Ascending aorta (tissue), 2 donors: ENCODE results near the gene AKNA. TPM values are rescaled to one million over a fixed set of nuclear protein-coding genes. Genes with fewer than 3 reads are reported as not detected.
A peak's percentile ranks its signal among the peaks of the same experiment; 100 is the strongest.

ENCODE experiments used
- DNase-seq, 2 donors: peaks; one replicate each; pipeline ENCODE4 v3.0.0-alpha.2; 2019; ENCODE audit warnings: low spot score in 2 of 2
- H3K27ac ChIP-seq, 2 donors: fragments of 200-600 bp; sonication (generic); one replicate each; pipeline ENCODE4 v1.5.1; 2016 to 2017; ENCODE audit warnings: mild to moderate bottlenecking in 1 of 2
- H3K27me3 ChIP-seq: fragments of 200-600 bp; sonication (generic); one replicate; pipeline ENCODE4 v1.5.1; 2017
- H3K36me3 ChIP-seq, 2 donors: fragments of 200-600 bp; sonication (generic); one replicate each; pipeline ENCODE4 v1.5.1; 2016
- H3K4me1 ChIP-seq, 2 donors: fragments of 200-600 bp; sonication (generic); one replicate each; pipeline ENCODE4 v1.5.1; 2016 to 2017; ENCODE audit warnings: mild to moderate bottlenecking in 1 of 2
- H3K4me3 ChIP-seq, 2 donors: fragments of 200-600 bp; sonication (generic); one replicate each; pipeline ENCODE4 v1.5.1; 2016 to 2017; ENCODE audit warnings: mild to moderate bottlenecking in 1 of 2
- H3K9me3 ChIP-seq, 2 donors: fragments of 200-600 bp; sonication (generic); one replicate each; pipeline ENCODE4 v1.5.1; 2016
- intact Hi-C: fragments of 100-400 bp; cut with DNase I; formaldehyde crosslinking; loops from one replicate; pipeline ENCODE4 v1.15.1; 2023
- total RNA-seq: library from RNA; depleted of rRNA; stranded (reverse); fragments of >200 nt; gene quantifications from one replicate; pipeline ENCODE4 v1.1.0, GENCODE V29; 2016
- TF ChIP-seq, protein P1 (sequence below), 3 experiments: fragments of 200-600 bp in 2 of 3; fragments of 450-650 bp in 1 of 3; sonication (generic) in 2 of 3; IDR thresholded peaks; one replicate each; pipeline ENCODE4 v1.5.1; 2016 to 2019; ENCODE audit warnings: antibody characterized with exemption in 3 of 3, mild to moderate bottlenecking in 1 of 3, moderate library complexity in 1 of 3

AKNA gene
- total RNA-seq, 1 donor from 2014 or later: 87.9 TPM

GRCh38 chr9:114355821-114356220 is 32.0 kb downstream of the AKNA start:
- Histone ChIP-seq H3K4me3 (no peak overlapping the region), H3K36me3 (peaks cover 87 to 91% of the 10 kb centered on the region in 2 donors), H3K4me1 (peaks cover 0 to 1% of the 10 kb centered on the region in 2 donors), H3K27me3 (no peaks in the 10 kb centered on the region), H3K9me3 (no peaks in the 10 kb centered on the region), H3K27ac (no peak overlapping the region)
- intact Hi-C loops: no loop called here
- TF ChIP-seq, protein P1, sequence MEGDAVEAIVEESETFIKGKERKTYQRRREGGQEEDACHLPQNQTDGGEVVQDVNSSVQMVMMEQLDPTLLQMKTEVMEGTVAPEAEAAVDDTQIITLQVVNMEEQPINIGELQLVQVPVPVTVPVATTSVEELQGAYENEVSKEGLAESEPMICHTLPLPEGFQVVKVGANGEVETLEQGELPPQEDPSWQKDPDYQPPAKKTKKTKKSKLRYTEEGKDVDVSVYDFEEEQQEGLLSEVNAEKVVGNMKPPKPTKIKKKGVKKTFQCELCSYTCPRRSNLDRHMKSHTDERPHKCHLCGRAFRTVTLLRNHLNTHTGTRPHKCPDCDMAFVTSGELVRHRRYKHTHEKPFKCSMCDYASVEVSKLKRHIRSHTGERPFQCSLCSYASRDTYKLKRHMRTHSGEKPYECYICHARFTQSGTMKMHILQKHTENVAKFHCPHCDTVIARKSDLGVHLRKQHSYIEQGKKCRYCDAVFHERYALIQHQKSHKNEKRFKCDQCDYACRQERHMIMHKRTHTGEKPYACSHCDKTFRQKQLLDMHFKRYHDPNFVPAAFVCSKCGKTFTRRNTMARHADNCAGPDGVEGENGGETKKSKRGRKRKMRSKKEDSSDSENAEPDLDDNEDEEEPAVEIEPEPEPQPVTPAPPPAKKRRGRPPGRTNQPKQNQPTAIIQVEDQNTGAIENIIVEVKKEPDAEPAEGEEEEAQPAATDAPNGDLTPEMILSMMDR (IDR thresholded peaks at IDR 0.05): no peak
- DNase-seq: no peak

GRCh38 chr9:114351932-114352331 is 35.9 kb downstream of the AKNA start:
- Histone ChIP-seq H3K36me3 (peaks cover 78 to 86% of the 10 kb centered on the region in 2 donors), H3K27ac (no peak overlapping the region), H3K4me3 (no peak overlapping the region), H3K27me3 (no peaks in the 10 kb centered on the region), H3K4me1 (peaks cover 0 to 21% of the 10 kb centered on the region in 2 donors), H3K9me3 (no peaks in the 10 kb centered on the region)
- no peak for DNase-seq
- TF ChIP-seq, protein P1 (IDR thresholded peaks at IDR 0.05): no peak
- intact Hi-C loops: no loop called here

DNA sequence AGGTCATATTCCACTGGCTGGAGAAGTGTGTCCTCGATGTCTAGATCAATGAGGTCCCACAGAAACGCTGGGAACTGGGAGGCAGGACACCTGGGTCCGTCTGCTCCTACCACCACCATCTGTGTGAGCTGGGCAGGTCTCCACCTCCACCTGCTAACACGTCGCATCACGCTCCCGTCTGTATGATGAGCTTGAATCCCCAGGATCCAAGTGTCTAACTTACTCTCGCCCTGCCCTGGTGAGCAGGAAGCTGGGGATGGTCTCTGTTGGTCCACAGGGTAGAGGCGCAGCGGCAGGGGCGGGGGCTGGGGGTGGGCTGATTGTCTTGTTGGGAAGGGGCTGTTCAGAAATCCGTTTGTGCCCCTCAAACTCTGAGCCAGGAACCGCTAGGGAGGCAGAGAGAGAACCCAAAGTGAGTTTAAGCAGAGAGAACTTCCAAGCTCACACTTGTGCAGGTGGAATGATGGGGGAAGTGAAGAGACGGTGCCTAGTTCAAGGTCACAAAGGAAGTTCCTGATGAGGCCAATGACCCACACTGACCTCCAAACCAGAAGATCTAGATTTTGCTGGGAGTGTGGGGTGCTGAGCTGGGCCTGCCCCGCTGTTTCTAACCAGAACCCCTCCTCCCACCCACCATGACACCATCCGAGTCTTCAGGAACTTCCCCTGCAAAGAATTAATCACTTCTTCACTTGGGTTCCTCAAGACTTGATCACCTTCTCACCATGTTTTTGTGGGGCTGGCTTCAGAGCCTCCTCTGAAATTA is 37.0 kb downstream of the AKNA start:
- H3K4me1 ChIP-seq: peaks cover 0 to 21% of the 10 kb centered on the region in 2 donors
- no peak for DNase-seq
- H3K9me3 ChIP-seq: no peaks in the 10 kb centered on the region
- no peaks in the 10 kb centered on the region for H3K27me3 ChIP-seq
- H3K4me3 ChIP-seq: no peak overlapping the region
- peaks cover 78 to 86% of the 10 kb centered on the region in 2 donors for H3K36me3 ChIP-seq
- peak overlapping the region; percentile 70 to 77 for H3K27ac ChIP-seq
- TF ChIP-seq, protein P1 (IDR thresholded peaks at IDR 0.05): no peak
- intact Hi-C loops: no loop called here

- H3K27ac ChIP-seq: peak overlapping the region; percentile 70 to 77
- no peak for DNase-seq
- TF ChIP-seq, protein P1 (IDR thresholded peaks at IDR 0.05): no peak
- no peaks in the 10 kb centered on the region for H3K27me3 ChIP-seq
- intact Hi-C loops: loop anchor here (1.0 to 10.0 kb wide), 3 partner anchors 17 to 235 kb away; partner anchors contain the start of gene ATP6V1G1
- peaks cover 76 to 86% of the 10 kb centered on the region in 2 donors for H3K36me3 ChIP-seq
- H3K4me3 ChIP-seq: no peak overlapping the region
- H3K4me1 ChIP-seq: peaks cover 0 to 21% of the 10 kb centered on the region in 2 donors
- H3K9me3 ChIP-seq: no peaks in the 10 kb centered on the region
Measured at GRCh38 chr9:114349713-114350480, 37.9 kb downstream of the AKNA start.

DNA sequence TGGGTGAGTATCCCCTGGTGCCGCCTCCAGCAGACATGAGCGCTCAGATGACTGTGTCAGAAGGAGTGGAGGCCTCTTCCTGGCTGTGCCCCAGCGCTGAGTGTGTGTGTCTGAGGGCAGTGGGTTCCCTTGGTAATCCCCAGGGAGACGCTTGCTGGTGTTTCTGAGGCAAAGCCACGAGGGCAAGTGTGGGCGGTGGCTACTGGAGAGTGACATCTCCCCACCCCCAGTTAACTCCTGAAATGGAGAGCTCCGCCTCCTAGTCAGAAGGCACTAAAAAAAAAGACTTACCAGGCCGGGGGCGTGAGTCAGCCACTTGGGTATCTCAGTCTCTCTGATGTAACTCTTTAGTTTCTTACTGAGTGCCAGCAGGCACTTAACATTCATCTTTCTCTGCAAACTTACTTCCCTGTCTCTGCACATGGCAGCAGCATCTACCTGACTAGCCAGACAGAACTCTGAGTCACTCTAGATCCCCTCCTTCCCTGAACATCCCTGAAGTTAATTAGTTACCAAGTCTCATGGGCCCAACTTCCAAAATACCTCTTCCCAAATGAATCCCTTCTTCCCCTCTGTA is 38.8 kb downstream of the AKNA start:
- TF ChIP-seq, protein P1 (IDR thresholded peaks at IDR 0.05): no peak
- Histone ChIP-seq H3K36me3 (peaks cover 80 to 86% of the 10 kb centered on the region in 2 donors), H3K4me1 (peaks cover 0 to 21% of the 10 kb centered on the region in 2 donors), H3K27ac (peak overlapping the region; percentile 70 to 77), H3K4me3 (no peak overlapping the region), H3K27me3 (no peaks in the 10 kb centered on the region), H3K9me3 (no peaks in the 10 kb centered on the region)
- peak; percentile 89 to 93 for DNase-seq
- intact Hi-C loops: loop anchor here (1.0 to 10.0 kb wide), 3 partner anchors 18 to 236 kb away; partner anchors contain the start of gene ATP6V1G1
